Heart left ventricle (tissue), 16 donors: Measurements from ENCODE around the gene DNASE2B. TPM values are rescaled to one million over a fixed set of nuclear protein-coding genes. Genes with fewer than 3 reads are reported as not detected.

Experiments
- ATAC-seq, 4 donors: fragments of 200-7000 bp; cut with Tn5 transposase; one replicate each; pipeline ENCODE4 v1.9.1; 2020 to 2022; ENCODE audit warnings: moderate library complexity in 4 of 4, mild to moderate bottlenecking in 3 of 4, moderate number of reproducible peaks in 1 of 4
- DNase-seq, 5 donors: peaks; one replicate each; pipeline ENCODE4 v3.0.0-alpha.2; 2020
- H3K27ac ChIP-seq, 12 donors: fragments of 200-600 bp; sonication (generic) in 4 of 12; one replicate each; pipeline versions ENCODE4 v1.5.0 to v1.8.0; 2016 to 2022; ENCODE audit warnings: mild to moderate bottlenecking in 2 of 12
- H3K27me3 ChIP-seq, 9 donors: fragments of 200-600 bp; sonication (generic) in 2 of 9; one replicate each; pipeline versions ENCODE4 v1.5.1 to v1.8.0; 2016 to 2022; ENCODE audit warnings: mild to moderate bottlenecking in 3 of 9
- H3K36me3 ChIP-seq, 9 donors: fragments of 200-600 bp; sonication (generic) in 2 of 9; one replicate each; pipeline versions ENCODE4 v1.5.0 to v1.8.0; 2018 to 2022; ENCODE audit warnings: mild to moderate bottlenecking in 2 of 9
- H3K4me1 ChIP-seq, 12 donors: fragments of 200-600 bp; sonication (generic) in 4 of 12; one replicate each; pipeline versions ENCODE4 v1.5.0 to v1.8.0; 2016 to 2022; ENCODE audit warnings: mild to moderate bottlenecking in 3 of 12
- H3K4me3 ChIP-seq, 12 donors: fragments of 200-600 bp; sonication (generic) in 4 of 12; one replicate each; pipeline versions ENCODE4 v1.5.0 to v1.8.0; 2017 to 2022; ENCODE audit warnings: mild to moderate bottlenecking in 9 of 12, moderate library complexity in 4 of 12
- H3K9me3 ChIP-seq, 12 donors: fragments of 200-600 bp; sonication (generic) in 4 of 12; one replicate each; pipeline versions ENCODE4 v1.5.0 to v1.8.0; 2016 to 2022; ENCODE audit warnings: mild to moderate bottlenecking in 1 of 12
- CTCF ChIP-seq, 12 donors: fragments of 200-600 bp; sonication (generic) in 4 of 12; IDR thresholded peaks; one replicate each; pipeline versions ENCODE4 v1.5.0 to v1.8.0; 2018 to 2022; ENCODE audit warnings: antibody characterized with exemption in 12 of 12, mild to moderate bottlenecking in 5 of 12
- POLR2A ChIP-seq, 2 donors: fragments of 450-650 bp; IDR thresholded peaks; one replicate each; pipeline ENCODE4 v1.6.1; 2017; ENCODE audit warnings: antibody characterized with exemption in 2 of 2, mild to moderate bottlenecking in 2 of 2, moderate library complexity in 2 of 2
- WGBS, 4 donors: extraction: QIAGEN DNeasy Blood & Tissue Kit in 2 of 4; methylation state at CpG; one replicate each; pipeline versions ENCODE4 v1.1.5 to v1.1.7; 2013 to 2018; 5-methylcytosine and 5-hydroxymethylcytosine counted together
- intact Hi-C, 10 donors: fragments of 100-400 bp; cut with DNase I; formaldehyde crosslinking; loops; one replicate each; pipeline versions ENCODE4 v1.11.1 to v1.14.2; 2022
- polyA plus RNA-seq, 2 donors: library from polyadenylated mRNA; stranded (reverse); fragments of 200-250 nt; gene quantifications; one replicate each; pipeline ENCODE4 v1.2.3, GENCODE V29; 2013
- total RNA-seq, 9 donors: library from RNA; depleted of rRNA in 2 of 9; stranded (reverse); fragments of >200 nt in 2 of 9; fragmentation: NEBNext Ultra II Directional in 3 of 9; extraction: Animal tissue kit (Norgen Biotek cat#: 25700) in 3 of 9; gene quantifications; one replicate each; pipeline versions ENCODE4 v1.1.0 to v1.2.4, GENCODE V29; 2016 to 2023
- donor health status: ischemic (EF 13 %, LVEDD 7.1; RV severe dilation, severe dysfunction).
- donor health status: healthy with polysubstance abuse.
- donor health status: DM: no; HTN: yes; CAD: no.
- donor health status: DM: no; HTN: no; CAD: no.
- donor health status: ischemic (EF 25% LVEDD 6.9; RV normal size, moderate dysfunction).
- donor health status: ischemic (EF 25% LVEDD 5.7; RV mildly dilated, moderate dysfunction).
- donor health status: healthy.
- donor health status: DM: yes; HTN: yes; CAD: no.
- donor health status: ischemic (EF 35%, LVEDD 5.7; RV mildly dilated, moderate dysfunction).
- donor health status: nonischemic (EF 11% LVEDD 7.7; RV severe dilation, severe dysfunction).
- donor health status: DM: yes; HTN: yes; CAD: no.
- donor health status: PGD.
- donor health status: ischemic (EF 29% LVEDD 5.4; RV normal size, mild dysfunction).
- donor health status: nonischemic (EF 23%, LVEDD 6.1; RV moderate dilation, normal function).

The DNASE2B gene
- total and polyA plus RNA-seq, 11 donors: 0.06 to 0.53 TPM; not detected in 9

- no peak overlapping the region for H3K27ac ChIP-seq
- no peaks in the 10 kb centered on the region for H3K36me3 ChIP-seq
- no peaks in the 10 kb centered on the region for H3K27me3 ChIP-seq
- DNase-seq (no peak), ATAC-seq (no peak)
- WGBS, 4 donors: 65 to 67% (median 67%) methylated on average over 7 of the region's 7 CpGs
- no peak overlapping the region for H3K4me3 ChIP-seq
- H3K9me3 ChIP-seq: no peaks in the 10 kb centered on the region
- intact Hi-C loops: no loop called here
- TF ChIP-seq POLR2A (IDR thresholded peaks at IDR 0.05) (no peak), CTCF (IDR thresholded peaks at IDR 0.05) (no peak)
- H3K4me1 ChIP-seq: peaks cover 0 to 8% (median 0%) of the 10 kb centered on the region in 12 donors
Observed at GRCh38 chr1:84412316-84412942, 14.1 kb downstream of the DNASE2B start.

GRCh38 chr1:84415396-84415795 lies 17.1 kb downstream of the DNASE2B start:
- Histone ChIP-seq H3K27me3 (no peaks in the 10 kb centered on the region), H3K4me3 (no peak overlapping the region), H3K36me3 (no peaks in the 10 kb centered on the region), H3K9me3 (no peaks in the 10 kb centered on the region), H3K27ac (no peak overlapping the region), H3K4me1 (no peaks in the 10 kb centered on the region)
- intact Hi-C loops: no loop called here
- WGBS, 4 donors: 67 to 76% (median 69%) methylated on average over 2 of the region's 2 CpGs
- ATAC-seq (no peak), DNase-seq (no peak)
- TF ChIP-seq CTCF (IDR thresholded peaks at IDR 0.05) (no peak), POLR2A (IDR thresholded peaks at IDR 0.05) (no peak)

GRCh38 chr1:84422909-84423308 lies 24.6 kb downstream of the DNASE2B start:
- DNase-seq (no peak), ATAC-seq (no peak)
- Histone ChIP-seq H3K4me3 (no peak overlapping the region), H3K4me1 (peaks cover 0 to 8% (median 0%) of the 10 kb centered on the region in 12 donors), H3K27me3 (no peaks in the 10 kb centered on the region), H3K36me3 (no peaks in the 10 kb centered on the region), H3K27ac (no peak overlapping the region), H3K9me3 (no peaks in the 10 kb centered on the region)
- intact Hi-C loops: no loop called here
- TF ChIP-seq CTCF (IDR thresholded peaks at IDR 0.05): no peak
- TF ChIP-seq POLR2A (IDR thresholded peaks at IDR 0.05): no peak

GRCh38 chr1:84424513-84425149 lies 26.3 kb downstream of the DNASE2B start:
- ATAC-seq: no peak
- WGBS, 4 donors: 81 to 87% (median 83%) methylated on average over 6 of the region's 6 CpGs
- H3K4me3 ChIP-seq: no peak overlapping the region
- no peak overlapping the region for H3K27ac ChIP-seq
- H3K36me3 ChIP-seq: no peaks in the 10 kb centered on the region
- no peak for DNase-seq
- TF ChIP-seq POLR2A (IDR thresholded peaks at IDR 0.05): no peak
- intact Hi-C loops: no loop called here
- no peaks in the 10 kb centered on the region for H3K27me3 ChIP-seq
- peaks cover 0 to 1% (median 0%) of the 10 kb centered on the region in 12 donors for H3K9me3 ChIP-seq
- peaks cover 0 to 8% (median 0%) of the 10 kb centered on the region in 12 donors for H3K4me1 ChIP-seq
